Activated naive CD4-positive, alpha-beta T cell treated with anti-CD3 and anti-CD28 coated beads, Interleukin-2, amount 10 ng/mL, durations not matched to agents 7 days and 5 days (primary cell): ENCODE measurements around the gene WNK1.
"Not testable (repeated sequence)": the region's sequence is repeated elsewhere in the genome, so short reads cannot be mapped to it uniquely, and the experiment has no call there.

Experiments
- CTCF ChIA-PET: fragments of 350-600 bp; sonication (Branson Sonifier 250); formaldehyde crosslinking; loops from one replicate; lab custom pipeline; 2021; ENCODE audit warnings: antibody characterized with exemption; lab: Charles Lee
- DNase-seq: peaks from one replicate; pipeline ENCODE4 v3.0.0-alpha.2; 2020
- H3K27ac Mint-ChIP-seq: one replicate; pipeline ENCODE4 v1.8.0; 2021; ENCODE audit warnings: mild to moderate bottlenecking, moderate library complexity, mixed read lengths
- H3K27me3 Mint-ChIP-seq: one replicate; pipeline ENCODE4 v1.8.0; 2021; ENCODE audit warnings: mild to moderate bottlenecking, mixed read lengths
- H3K36me3 Mint-ChIP-seq: one replicate; pipeline ENCODE4 v1.8.0; 2021; ENCODE audit warnings: mixed read lengths
- H3K4me1 Mint-ChIP-seq: one replicate; pipeline ENCODE4 v1.8.0; 2021; ENCODE audit warnings: mixed read lengths
- H3K4me3 Mint-ChIP-seq: one replicate; pipeline ENCODE4 v1.8.0; 2021; ENCODE audit warnings: mild to moderate bottlenecking, moderate library complexity, mixed read lengths
- H3K9me3 Mint-ChIP-seq: one replicate; pipeline ENCODE4 v1.8.0; 2021; ENCODE audit warnings: mixed read lengths

WNK1 gene

GRCh38 chr12:777550-778047, 25.2 kb downstream of the WNK1 start:
- no peak overlapping the region for H3K27ac Mint-ChIP-seq

GRCh38 chr12:778615-779014, 26.2 kb downstream of the WNK1 start:
- no peaks in the 10 kb centered on the region for H3K27me3 Mint-ChIP-seq
- DNase-seq, result no peak
- CTCF ChIA-PET, result no interaction called here
- no peaks in the 10 kb centered on the region for H3K9me3 Mint-ChIP-seq
- peaks cover 51% of the 10 kb centered on the region for H3K4me1 Mint-ChIP-seq
- H3K36me3 Mint-ChIP-seq, result peaks cover 7% of the 10 kb centered on the region
- H3K4me3 Mint-ChIP-seq, result peak overlapping the region; percentile 10
- no peak overlapping the region for H3K27ac Mint-ChIP-seq

More at GRCh38 chr12:777550-778047, 25.2 kb downstream of the WNK1 start:
- Mint-ChIP-seq H3K36me3 (peaks cover 7% of the 10 kb centered on the region), H3K4me1 (peaks cover 59% of the 10 kb centered on the region), H3K9me3 (no peaks in the 10 kb centered on the region), H3K27me3 (no peaks in the 10 kb centered on the region), H3K4me3 (no peak overlapping the region)
- CTCF ChIA-PET, result interaction anchor here (0.8 kb wide), 1 partner anchor 202 kb away, joined by 4 read pairs; no protein-coding TSS in a partner anchor
- no peak for DNase-seq

GRCh38 chr12:779745-780734, 27.7 kb downstream of the WNK1 start:
- Mint-ChIP-seq H3K9me3 (no peaks in the 10 kb centered on the region), H3K4me1 (peaks cover 49% of the 10 kb centered on the region), H3K27me3 (no peaks in the 10 kb centered on the region), H3K4me3 (no peak overlapping the region), H3K27ac (no peak overlapping the region), H3K36me3 (peaks cover 5% of the 10 kb centered on the region)
- CTCF ChIA-PET, result interaction anchor here (1.2 to 1.9 kb wide), 2 partner anchors 166 to 204 kb away, joined by 4 to 6 read pairs; no protein-coding TSS in a partner anchor
- no peak for DNase-seq

- peaks cover 45% of the 10 kb centered on the region for H3K4me1 Mint-ChIP-seq
- H3K9me3 Mint-ChIP-seq, result no peaks in the 10 kb centered on the region
- CTCF ChIA-PET, result interaction anchor here (0.9 to 1.9 kb wide), 4 partner anchors 8 to 205 kb away, joined by 3 to 6 read pairs (median 4); no protein-coding TSS in a partner anchor
- H3K4me3 Mint-ChIP-seq, result no peak overlapping the region
- H3K27me3 Mint-ChIP-seq, result no peaks in the 10 kb centered on the region
- no peak overlapping the region for H3K27ac Mint-ChIP-seq
- H3K36me3 Mint-ChIP-seq, result peaks cover 5% of the 10 kb centered on the region
- no peak for DNase-seq
Measured at GRCh38 chr12:780750-781379, 28.5 kb downstream of the WNK1 start.

GRCh38 chr12:785706-786105, 33.3 kb downstream of the WNK1 start:
- no peak for DNase-seq
- H3K27ac Mint-ChIP-seq, result no peak overlapping the region
- peaks cover 11% of the 10 kb centered on the region for H3K36me3 Mint-ChIP-seq
- H3K9me3 Mint-ChIP-seq, result no peaks in the 10 kb centered on the region
- H3K27me3 Mint-ChIP-seq, result no peaks in the 10 kb centered on the region
- CTCF ChIA-PET, result interaction anchor here (1.0 kb wide), 1 partner anchor 31 kb away, joined by 3 read pairs; no protein-coding TSS in a partner anchor
- no peak overlapping the region for H3K4me3 Mint-ChIP-seq
- peaks cover 34% of the 10 kb centered on the region for H3K4me1 Mint-ChIP-seq

- no peak overlapping the region for H3K4me3 Mint-ChIP-seq
- CTCF ChIA-PET, result interaction anchor here (0.9 to 1.2 kb wide), 2 partner anchors 218 to 330 kb away, joined by 3 read pairs; no protein-coding TSS in a partner anchor
- peaks cover 35% of the 10 kb centered on the region for H3K4me1 Mint-ChIP-seq
- H3K36me3 Mint-ChIP-seq, result peaks cover 16% of the 10 kb centered on the region
- no peaks in the 10 kb centered on the region for H3K9me3 Mint-ChIP-seq
- H3K27ac Mint-ChIP-seq, result no peak overlapping the region
- no peaks in the 10 kb centered on the region for H3K27me3 Mint-ChIP-seq
- no peak for DNase-seq
Measured at GRCh38 chr12:788288-788687, 35.9 kb downstream of the WNK1 start.

GRCh38 chr12:788762-789161, 36.4 kb downstream of the WNK1 start:
- peaks cover 36% of the 10 kb centered on the region for H3K4me1 Mint-ChIP-seq
- H3K27me3 Mint-ChIP-seq, DNase-seq, H3K9me3 Mint-ChIP-seq, H3K4me3 Mint-ChIP-seq: not testable (repeated sequence)
- CTCF ChIA-PET, result interaction anchor here (1.2 kb wide), 1 partner anchor 218 kb away, joined by 3 read pairs; no protein-coding TSS in a partner anchor
- H3K36me3 Mint-ChIP-seq, result peaks cover 17% of the 10 kb centered on the region
- H3K27ac Mint-ChIP-seq, result peak overlapping the region; percentile 29

- H3K36me3 Mint-ChIP-seq, result peaks cover 23% of the 10 kb centered on the region
- DNase-seq, result no peak
- H3K4me3 Mint-ChIP-seq, result no peak overlapping the region
- peaks cover 45% of the 10 kb centered on the region for H3K4me1 Mint-ChIP-seq
- CTCF ChIA-PET, result no interaction called here
- H3K27ac Mint-ChIP-seq, result no peak overlapping the region
- H3K9me3 Mint-ChIP-seq, result no peaks in the 10 kb centered on the region
- no peaks in the 10 kb centered on the region for H3K27me3 Mint-ChIP-seq
Measured at GRCh38 chr12:789852-790563, 37.6 kb downstream of the WNK1 start.

GRCh38 chr12:790608-791007, 38.2 kb downstream of the WNK1 start:
- Mint-ChIP-seq H3K4me1 (peaks cover 51% of the 10 kb centered on the region), H3K4me3 (no peak overlapping the region), H3K27me3 (no peaks in the 10 kb centered on the region), H3K27ac (no peak overlapping the region), H3K36me3 (peaks cover 25% of the 10 kb centered on the region), H3K9me3 (no peaks in the 10 kb centered on the region)
- CTCF ChIA-PET, result interaction anchor here (1.3 kb wide), 1 partner anchor 40 kb away, joined by 4 read pairs; no protein-coding TSS in a partner anchor
- DNase-seq, result no peak

- CTCF ChIA-PET, result interaction anchor here (1.8 kb wide), 1 partner anchor 22 kb away, joined by 6 read pairs; no protein-coding TSS in a partner anchor
Measured at GRCh38 chr12:793037-793436, 40.7 kb downstream of the WNK1 start.

GRCh38 chr12:793711-794110, 41.3 kb downstream of the WNK1 start:
- no peaks in the 10 kb centered on the region for H3K9me3 Mint-ChIP-seq
- CTCF ChIA-PET, result no interaction called here
- H3K36me3 Mint-ChIP-seq, result peaks cover 22% of the 10 kb centered on the region
- H3K27me3 Mint-ChIP-seq, result no peaks in the 10 kb centered on the region
- peaks cover 58% of the 10 kb centered on the region for H3K4me1 Mint-ChIP-seq
- H3K4me3 Mint-ChIP-seq, result no peak overlapping the region
- no peak for DNase-seq
- no peak overlapping the region for H3K27ac Mint-ChIP-seq

More at GRCh38 chr12:793037-793436, 40.7 kb downstream of the WNK1 start:
- DNase-seq, result no peak
- no peaks in the 10 kb centered on the region for H3K9me3 Mint-ChIP-seq
- no peak overlapping the region for H3K27ac Mint-ChIP-seq
- peaks cover 22% of the 10 kb centered on the region for H3K36me3 Mint-ChIP-seq
- H3K27me3 Mint-ChIP-seq, result no peaks in the 10 kb centered on the region
- H3K4me3 Mint-ChIP-seq, result no peak overlapping the region
- peaks cover 60% of the 10 kb centered on the region for H3K4me1 Mint-ChIP-seq

GRCh38 chr12:795305-795704, 42.9 kb downstream of the WNK1 start:
- peaks cover 46% of the 10 kb centered on the region for H3K4me1 Mint-ChIP-seq
- no peak overlapping the region for H3K27ac Mint-ChIP-seq
- H3K9me3 Mint-ChIP-seq, result no peaks in the 10 kb centered on the region
- DNase-seq, result peak; percentile 27
- no peaks in the 10 kb centered on the region for H3K27me3 Mint-ChIP-seq
- H3K36me3 Mint-ChIP-seq, result peaks cover 17% of the 10 kb centered on the region
- H3K4me3 Mint-ChIP-seq, result no peak overlapping the region
- CTCF ChIA-PET, result interaction anchor here (0.7 kb wide), 1 partner anchor 23 kb away, joined by 4 read pairs; no protein-coding TSS in a partner anchor

- H3K4me3 Mint-ChIP-seq, result no peak overlapping the region
- H3K27me3 Mint-ChIP-seq, result no peaks in the 10 kb centered on the region
- peaks cover 5% of the 10 kb centered on the region for H3K36me3 Mint-ChIP-seq
- DNase-seq, result no peak
- peaks cover 45% of the 10 kb centered on the region for H3K4me1 Mint-ChIP-seq
- no peak overlapping the region for H3K27ac Mint-ChIP-seq
- H3K9me3 Mint-ChIP-seq, result no peaks in the 10 kb centered on the region
- CTCF ChIA-PET, result interaction anchor here (1.6 kb wide), 1 partner anchor 49 kb away, joined by 5 read pairs; no protein-coding TSS in a partner anchor
Measured at GRCh38 chr12:800401-800800, 48.0 kb downstream of the WNK1 start.
